PC-3 (cell line): Measurements from ENCODE around the gene DIP2B.

ENCODE experiments used
- CTCF ChIP-seq: fragments of 300-600 bp; sonication (generic); conservative IDR thresholded peaks from 2 replicates; pipeline ENCODE4 v1.5.1; 2017; ENCODE audit warnings: antibody characterized with exemption, low read depth, mild to moderate bottlenecking, low read length
- EZH2phosphoT487 ChIP-seq: fragments of 300-600 bp; sonication (generic); IDR thresholded peaks from 2 replicates; pipeline ENCODE4 v1.6.1; 2018; ENCODE audit warnings: mild to moderate bottlenecking, antibody characterized with exemption, low read length, borderline replicate concordance

GRCh38 chr12:50642761-50643160 lies 138.0 kb downstream of the DIP2B start:
- TF ChIP-seq CTCF, result no peak
- TF ChIP-seq EZH2phosphoT487, result no peak
